GM19043 (cell line): ENCODE results near the gene CEP170B.
"Not testable (repeated sequence)": the region's sequence is repeated elsewhere in the genome, so short reads cannot be mapped to it uniquely, and the experiment has no call there.

Experiments
- ATAC-seq: cut with Tn5 transposase; IDR thresholded peaks from one replicate; pipeline ENCODE4 v1.9.1; 2021; ENCODE audit warnings: low read depth; ENCODE audit not compliant: unreplicated experiment

Gene CEP170B

GRCh38 chr14:104843442-104844305 is 21.4 kb upstream of the CEP170B start:
- ATAC-seq: no peak

- no peak for ATAC-seq
Observed at GRCh38 chr14:104844306-104845032, 20.6 kb upstream of the CEP170B start.

- ATAC-seq: no peak
Observed at GRCh38 chr14:104845033-104845666, 19.9 kb upstream of the CEP170B start.

- no peak for ATAC-seq
Observed at GRCh38 chr14:104845834-104846441, 19.1 kb upstream of the CEP170B start.

GRCh38 chr14:104852280-104852663 is 12.8 kb upstream of the CEP170B start:
- no peak for ATAC-seq

GRCh38 chr14:104855532-104856090 is 9.5 kb upstream of the CEP170B start:
- no peak for ATAC-seq

- ATAC-seq: no peak
Observed at GRCh38 chr14:104856157-104856868, 8.8 kb upstream of the CEP170B start.

- no peak for ATAC-seq
Observed at GRCh38 chr14:104856869-104857860, 7.9 kb upstream of the CEP170B start.

- ATAC-seq: not testable (repeated sequence)
Observed at GRCh38 chr14:104857931-104858330, 7.1 kb upstream of the CEP170B start.

GRCh38 chr14:104858811-104859426 is 6.1 kb upstream of the CEP170B start:
- ATAC-seq: no peak

GRCh38 chr14:104859900-104860299 is 5.2 kb upstream of the CEP170B start:
- ATAC-seq: no peak

GRCh38 chr14:104860414-104860813 is 4.7 kb upstream of the CEP170B start:
- ATAC-seq: no peak

GRCh38 chr14:104863131-104863862 is 1.8 kb upstream of the CEP170B start:
- ATAC-seq: no peak

- no peak for ATAC-seq
Observed at GRCh38 chr14:104863923-104864266, 1.2 kb upstream of the CEP170B start.

GRCh38 chr14:104864267-104865080 is 594 bp upstream of the CEP170B start:
- no peak for ATAC-seq

GRCh38 chr14:104865631-104866441 is 768 bp downstream of the CEP170B start:
- no peak for ATAC-seq
